Thoracic aorta (tissue), 2 donors: ENCODE measurements around the gene PNPLA2. TPM values are rescaled to one million over a fixed set of nuclear protein-coding genes. Genes with fewer than 3 reads are reported as not detected.

Source experiments
- ATAC-seq: fragments of 150-250 bp; one replicate; pipeline ENCODE4 v1.8.0; 2017; ENCODE audit warnings: low read depth; ENCODE audit not compliant: insufficient number of reproducible peaks, low FRiP score
- DNase-seq: peaks from one replicate; pipeline ENCODE4 v3.0.0-alpha.2; 2020; ENCODE audit warnings: low spot score
- H3K27ac ChIP-seq, 2 donors: fragments of 200-600 bp; sonication (generic); 1 replicate in 1 of 2; 2 replicates in 1 of 2; pipeline ENCODE4 v1.5.1; 2016; ENCODE audit warnings: mild to moderate bottlenecking in 2 of 2, moderate library complexity in 2 of 2
- H3K27me3 ChIP-seq: fragments of 200-600 bp; sonication (generic); replicated peaks from 2 replicates; pipeline ENCODE4 v1.6.0; 2016; ENCODE audit warnings: mild to moderate bottlenecking; ENCODE audit not compliant: insufficient read depth
- H3K36me3 ChIP-seq: fragments of 200-600 bp; sonication (generic); one replicate; pipeline ENCODE4 v1.5.1; 2016
- H3K4me1 ChIP-seq, 2 donors: fragments of 200-600 bp; sonication (generic); 1 replicate in 1 of 2; 2 replicates in 1 of 2; pipeline versions ENCODE4 v1.5.1 to v1.6.0; 2016; ENCODE audit warnings: low read depth in 2 of 2, mild to moderate bottlenecking in 1 of 2; ENCODE audit not compliant: control insufficient read depth in 1 of 2
- H3K4me3 ChIP-seq: fragments of 200-600 bp; sonication (generic); 2 replicates; pipeline ENCODE4 v1.5.1; 2016; ENCODE audit warnings: mild to moderate bottlenecking
- H3K9me3 ChIP-seq: fragments of 200-600 bp; sonication (generic); 2 replicates; pipeline ENCODE4 v1.5.1; 2016
- CTCF ChIP-seq: fragments of 200-600 bp; sonication (generic); IDR thresholded peaks from one replicate; pipeline ENCODE4 v1.5.1; 2019; ENCODE audit warnings: antibody characterized with exemption
- total RNA-seq, 2 donors: library from RNA; depleted of rRNA; stranded (reverse); fragments of >200 nt; gene quantifications; one replicate each; pipeline versions ENCODE4 v1.1.0 to v1.2.3, GENCODE V29; 2016

The PNPLA2 gene
- total RNA-seq, 2 donors from 2014 or later, result 105 to 115 TPM

GRCh38 chr11:813456-814096, 5.1 kb upstream of the PNPLA2 start:
- H3K9me3 ChIP-seq, result no peaks in the 10 kb centered on the region
- no peak for TF ChIP-seq CTCF
- no peak overlapping the region for H3K27ac ChIP-seq
- H3K4me1 ChIP-seq, result peaks cover 11 to 25% of the 10 kb centered on the region in 2 donors
- no peaks in the 10 kb centered on the region for H3K27me3 ChIP-seq
- peaks cover 30% of the 10 kb centered on the region for H3K36me3 ChIP-seq
- no peak for DNase-seq
- ATAC-seq, result no peak
- no peak overlapping the region for H3K4me3 ChIP-seq

- Histone ChIP-seq H3K4me3 (no peak overlapping the region), H3K4me1 (peaks cover 15 to 24% of the 10 kb centered on the region in 2 donors), H3K36me3 (peaks cover 30% of the 10 kb centered on the region), H3K27me3 (no peaks in the 10 kb centered on the region), H3K27ac (no peak overlapping the region), H3K9me3 (no peaks in the 10 kb centered on the region)
- TF ChIP-seq CTCF, result no peak
- DNase-seq (no peak), ATAC-seq (no peak)
Observed at GRCh38 chr11:815675-816432, 2.9 kb upstream of the PNPLA2 start.

- no peak for ATAC-seq
- H3K27ac ChIP-seq, result no peak overlapping the region
Observed at GRCh38 chr11:816433-816779, 2.3 kb upstream of the PNPLA2 start.

GRCh38 chr11:819129-819931, 616 bp downstream of the PNPLA2 start:
- ATAC-seq (peak; percentile 62), DNase-seq (peak; percentile 70)
- Histone ChIP-seq H3K27me3 (no peaks in the 10 kb centered on the region), H3K36me3 (peaks cover 22% of the 10 kb centered on the region), H3K4me3 (peak overlapping the region; percentile 98), H3K4me1 (peaks cover 23 to 31% of the 10 kb centered on the region in 2 donors), H3K27ac (peak overlapping the region; percentile 99 to 100), H3K9me3 (no peaks in the 10 kb centered on the region)
- peak; percentile 63 for TF ChIP-seq CTCF

More at GRCh38 chr11:816433-816779, 2.3 kb upstream of the PNPLA2 start:
- Histone ChIP-seq H3K4me1 (peaks cover 15 to 23% of the 10 kb centered on the region in 2 donors), H3K4me3 (no peak overlapping the region), H3K36me3 (peaks cover 28% of the 10 kb centered on the region), H3K27me3 (no peaks in the 10 kb centered on the region), H3K9me3 (no peaks in the 10 kb centered on the region)
- TF ChIP-seq CTCF, result no peak
- no peak for DNase-seq
